Urinary bladder (tissue), 4 donors: ENCODE results near the gene TCOF1. TPM values are rescaled to one million over a fixed set of nuclear protein-coding genes. Genes with fewer than 3 reads are reported as not detected.

ENCODE experiments used
- DNase-seq: peaks from one replicate; pipeline ENCODE4 v3.0.0-alpha.2; 2015; ENCODE audit errors: extremely low spot score
- H3K27ac ChIP-seq: one replicate; pipeline ENCODE4 v1.5.1; 2013; ENCODE audit warnings: low read depth, mild to moderate bottlenecking, moderate library complexity
- H3K36me3 ChIP-seq: one replicate; pipeline ENCODE4 v1.6.1; 2013; ENCODE audit warnings: mild to moderate bottlenecking, moderate library complexity; ENCODE audit not compliant: insufficient read depth
- H3K4me1 ChIP-seq: one replicate; pipeline ENCODE4 v1.6.1; 2013; ENCODE audit warnings: mild to moderate bottlenecking, moderate library complexity; ENCODE audit not compliant: insufficient read depth
- H3K4me3 ChIP-seq: one replicate; pipeline ENCODE4 v1.5.1; 2013; ENCODE audit warnings: low read depth, low read length
- WGBS: extraction: QIAGEN DNeasy Blood & Tissue Kit; methylation state at CpG from one replicate; pipeline ENCODE4 v1.1.7; 2013; 5-methylcytosine and 5-hydroxymethylcytosine counted together
- polyA plus RNA-seq: library from polyadenylated mRNA; stranded (reverse); fragments of 200-250 nt; gene quantifications from one replicate; pipeline ENCODE4 v1.2.3, GENCODE V29; 2013
- total RNA-seq: library from RNA; depleted of rRNA; stranded (reverse); fragments of >200 nt; gene quantifications from one replicate; pipeline ENCODE4 v1.2.3, GENCODE V29; 2014
- donor health status: healthy with polysubstance abuse.
- donor health status: healthy.

The TCOF1 gene
- total and polyA plus RNA-seq, 2 donors, result 11.9 to 22.8 TPM

DNA sequence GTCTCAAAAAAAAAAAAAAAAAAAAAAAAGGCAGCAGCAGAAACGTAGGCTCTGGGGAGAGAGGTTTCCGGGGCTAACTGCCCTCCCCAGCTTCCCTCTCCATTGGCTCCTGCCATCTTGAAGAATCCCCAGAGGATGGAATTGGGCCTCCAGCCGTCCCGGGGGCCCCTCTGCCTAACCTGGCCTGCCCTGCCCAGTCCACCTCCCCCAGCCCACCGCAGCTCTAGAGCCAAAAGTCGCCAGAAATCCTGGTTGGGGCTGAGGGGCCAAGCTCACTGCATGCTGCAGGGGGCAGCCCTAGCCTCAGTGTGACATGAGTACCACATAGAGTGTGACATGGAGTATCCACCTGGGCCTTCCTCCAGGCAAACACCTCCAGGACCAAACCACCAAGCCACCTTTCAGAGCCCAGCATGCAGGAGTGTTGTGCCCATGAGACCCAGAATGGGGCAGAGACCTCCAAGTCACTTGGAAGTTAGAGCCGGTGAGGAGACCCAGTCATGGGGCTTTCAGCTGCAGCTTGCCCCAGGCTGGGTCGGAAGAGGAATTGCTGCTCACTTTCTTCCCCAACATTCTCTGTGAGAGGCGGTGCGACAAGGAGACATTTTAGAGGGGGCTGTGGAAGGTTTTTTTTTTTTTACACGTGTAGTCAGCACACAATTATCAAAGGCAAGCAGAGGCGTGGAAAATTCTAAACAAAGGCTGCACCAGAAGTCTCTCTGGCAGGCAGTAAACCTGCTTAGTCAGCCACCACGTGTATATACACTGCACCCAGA lies 37.6 kb downstream of the TCOF1 start:
- Histone ChIP-seq H3K27ac (no peak overlapping the region), H3K4me3 (no peak overlapping the region), H3K36me3 (peaks cover 6% of the 10 kb centered on the region), H3K4me1 (no peaks in the 10 kb centered on the region)
- 78% methylated on average over 13 of the region's 13 CpGs for WGBS
- DNase-seq, result no peak

DNA sequence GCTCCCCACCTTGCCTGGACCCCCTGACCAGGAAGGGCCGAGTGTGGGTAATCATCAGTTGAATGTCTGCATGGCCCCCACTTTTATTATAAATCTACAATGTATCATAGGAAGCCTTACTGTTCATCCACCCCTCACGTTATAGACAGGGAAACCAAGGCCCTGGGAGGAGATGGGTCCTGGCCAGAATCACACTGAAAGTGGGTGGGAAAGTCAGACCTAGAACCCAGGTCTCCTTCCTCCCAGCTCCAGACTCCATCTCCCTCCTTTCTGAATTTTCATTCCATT lies 38.1 kb downstream of the TCOF1 start:
- H3K27ac ChIP-seq, result no peak overlapping the region
- no peak overlapping the region for H3K4me3 ChIP-seq
- DNase-seq, result no peak
- no peaks in the 10 kb centered on the region for H3K4me1 ChIP-seq
- H3K36me3 ChIP-seq, result peaks cover 6% of the 10 kb centered on the region
- WGBS, result 90% methylated on average over 2 of the region's 2 CpGs

DNA sequence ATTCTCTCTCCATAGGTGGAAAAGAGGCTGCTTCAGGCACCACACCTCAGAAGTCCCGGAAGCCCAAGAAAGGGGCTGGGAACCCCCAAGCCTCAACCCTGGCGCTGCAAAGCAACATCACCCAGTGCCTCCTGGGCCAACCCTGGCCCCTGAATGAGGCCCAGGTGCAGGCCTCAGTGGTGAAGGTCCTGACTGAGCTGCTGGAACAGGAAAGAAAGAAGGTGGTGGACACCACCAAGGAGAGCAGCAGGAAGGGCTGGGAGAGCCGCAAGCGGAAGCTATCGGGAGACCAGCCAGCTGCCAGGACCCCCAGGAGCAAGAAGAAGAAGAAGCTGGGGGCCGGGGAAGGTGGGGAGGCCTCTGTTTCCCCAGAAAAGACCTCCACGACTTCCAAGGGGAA lies 38.8 kb downstream of the TCOF1 start:
- no peaks in the 10 kb centered on the region for H3K4me1 ChIP-seq
- no peak overlapping the region for H3K4me3 ChIP-seq
- no peak overlapping the region for H3K27ac ChIP-seq
- no peak for DNase-seq
- WGBS, result 92% methylated on average over 7 of the region's 7 CpGs
- H3K36me3 ChIP-seq, result peaks cover 6% of the 10 kb centered on the region

- DNase-seq, result no peak
- 88% methylated on average over 14 of the region's 14 CpGs for WGBS
- no peaks in the 10 kb centered on the region for H3K4me1 ChIP-seq
- no peak overlapping the region for H3K4me3 ChIP-seq
- H3K27ac ChIP-seq, result no peak overlapping the region
- peaks cover 4% of the 10 kb centered on the region for H3K36me3 ChIP-seq
Observed at GRCh38 chr5:150397146-150397781, 39.8 kb downstream of the TCOF1 start.

- WGBS, result 89% methylated on average over 13 of the region's 13 CpGs
- Histone ChIP-seq H3K4me1 (no peaks in the 10 kb centered on the region), H3K27ac (no peak overlapping the region), H3K4me3 (no peak overlapping the region), H3K36me3 (peaks cover 2% of the 10 kb centered on the region)
- no peak for DNase-seq
Observed at GRCh38 chr5:150397782-150398721, 40.6 kb downstream of the TCOF1 start.

DNA sequence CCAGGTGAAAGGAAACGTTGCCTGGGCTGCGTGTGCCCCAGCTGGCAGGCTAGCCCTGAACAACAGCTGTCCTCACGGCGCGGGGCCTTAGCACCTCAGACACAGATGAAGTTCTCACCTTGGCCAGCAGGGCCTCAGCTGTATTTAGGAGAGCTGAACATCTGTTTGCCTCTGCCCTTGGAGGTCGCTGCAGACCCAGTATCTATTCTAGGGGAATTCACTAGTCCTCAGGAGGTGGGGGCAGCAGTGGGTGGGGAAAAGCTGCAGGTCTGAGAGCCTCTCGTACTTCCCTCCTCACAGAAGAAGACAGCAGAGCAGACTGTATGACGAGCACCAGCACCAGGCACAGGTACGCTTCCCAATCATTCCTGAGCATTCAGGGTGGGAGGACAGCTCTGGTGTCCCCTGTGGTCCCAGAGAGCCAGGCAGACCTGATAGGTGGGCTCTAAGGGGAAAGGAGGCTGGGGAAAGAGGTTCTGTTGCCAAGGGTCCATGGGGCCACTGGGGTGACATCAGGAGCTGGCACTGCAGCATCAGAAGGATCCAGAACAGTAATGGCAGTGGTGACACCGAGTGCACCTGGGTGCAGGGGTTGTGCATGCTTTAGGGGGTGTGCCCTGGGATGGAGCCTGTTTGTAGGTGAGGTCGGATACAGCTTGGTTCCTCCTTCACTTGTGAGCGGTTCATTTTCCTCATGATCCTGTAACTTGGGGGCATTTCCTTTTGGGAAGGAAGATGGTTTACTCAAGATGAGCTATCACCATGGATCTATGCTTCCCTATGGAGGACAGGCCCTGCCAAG lies 41.4 kb downstream of the TCOF1 start:
- Histone ChIP-seq H3K27ac (no peak overlapping the region), H3K4me1 (no peaks in the 10 kb centered on the region), H3K4me3 (no peak overlapping the region), H3K36me3 (peaks cover 2% of the 10 kb centered on the region)
- WGBS, result 70% methylated on average over 12 of the region's 12 CpGs
- DNase-seq, result no peak

- DNase-seq, result no peak
- WGBS, result 88% methylated on average over 11 of the region's 11 CpGs
- no peak overlapping the region for H3K4me3 ChIP-seq
- peaks cover 2% of the 10 kb centered on the region for H3K36me3 ChIP-seq
- H3K27ac ChIP-seq, result no peak overlapping the region
- H3K4me1 ChIP-seq, result no peaks in the 10 kb centered on the region
Observed at GRCh38 chr5:150399524-150400211, 42.2 kb downstream of the TCOF1 start.

- H3K4me3 ChIP-seq, result no peak overlapping the region
- 89% methylated on average over 12 of the region's 12 CpGs for WGBS
- no peak overlapping the region for H3K27ac ChIP-seq
- peaks cover 2% of the 10 kb centered on the region for H3K36me3 ChIP-seq
- DNase-seq, result no peak
- no peaks in the 10 kb centered on the region for H3K4me1 ChIP-seq
Observed at GRCh38 chr5:150400316-150401075, 43.0 kb downstream of the TCOF1 start.

DNA sequence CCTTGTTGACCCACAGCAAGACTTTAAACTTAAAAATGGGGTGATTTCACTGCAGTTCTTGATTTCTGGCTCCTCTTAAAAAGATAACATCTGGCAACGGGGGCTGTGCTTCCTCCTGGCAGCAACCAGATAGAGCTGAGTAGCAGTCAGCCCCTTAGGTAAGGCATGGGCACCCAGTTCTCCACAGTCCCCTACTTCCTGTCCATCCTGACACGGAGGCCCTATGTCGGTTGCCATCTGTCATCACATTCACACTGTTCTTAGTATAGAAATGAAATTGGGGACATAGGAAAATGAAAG lies 43.5 kb downstream of the TCOF1 start:
- peaks cover 2% of the 10 kb centered on the region for H3K36me3 ChIP-seq
- WGBS, result 58% methylated on average over 3 of the region's 3 CpGs
- no peak for DNase-seq
- no peaks in the 10 kb centered on the region for H3K4me1 ChIP-seq
- H3K4me3 ChIP-seq, result no peak overlapping the region
- no peak overlapping the region for H3K27ac ChIP-seq

- H3K4me3 ChIP-seq, result no peak overlapping the region
- no peak overlapping the region for H3K27ac ChIP-seq
- no peak for DNase-seq
- H3K36me3 ChIP-seq, result peaks cover 2% of the 10 kb centered on the region
- 71% methylated on average over 11 of the region's 11 CpGs for WGBS
- H3K4me1 ChIP-seq, result no peaks in the 10 kb centered on the region
Observed at GRCh38 chr5:150401376-150402228, 44.1 kb downstream of the TCOF1 start.

- H3K4me1 ChIP-seq, result no peaks in the 10 kb centered on the region
- no peak for DNase-seq
- H3K36me3 ChIP-seq, result peaks cover 2% of the 10 kb centered on the region
- no peak overlapping the region for H3K4me3 ChIP-seq
- no peak overlapping the region for H3K27ac ChIP-seq
- 80% methylated on average over 4 of the region's 4 CpGs for WGBS
Observed at GRCh38 chr5:150402229-150402773, 44.8 kb downstream of the TCOF1 start.
